Right lobe of liver (tissue), 4 donors: ENCODE data around the gene RBMS3.

Experiments
- POLR2A ChIP-seq: fragments of 450-650 bp; IDR thresholded peaks from one replicate; pipeline ENCODE4 v1.6.1; 2017; ENCODE audit warnings: antibody characterized with exemption, mild to moderate bottlenecking
- TF ChIP-seq, protein P1 (sequence below), 4 donors: fragments of 200-600 bp in 3 of 4; fragments of 450-650 bp in 1 of 4; IDR thresholded peaks; one replicate each; pipeline versions ENCODE4 v1.5.1 to v1.8.0; 2016 to 2022; ENCODE audit warnings: antibody characterized with exemption in 4 of 4, mild to moderate bottlenecking in 2 of 4
- donor health status: DM: no; HTN: no; CAD: no.
- donor health status: DM: no; HTN: no; CAD: no.
- donor health status: DM: no; HTN: yes; CAD: no.

DNA sequence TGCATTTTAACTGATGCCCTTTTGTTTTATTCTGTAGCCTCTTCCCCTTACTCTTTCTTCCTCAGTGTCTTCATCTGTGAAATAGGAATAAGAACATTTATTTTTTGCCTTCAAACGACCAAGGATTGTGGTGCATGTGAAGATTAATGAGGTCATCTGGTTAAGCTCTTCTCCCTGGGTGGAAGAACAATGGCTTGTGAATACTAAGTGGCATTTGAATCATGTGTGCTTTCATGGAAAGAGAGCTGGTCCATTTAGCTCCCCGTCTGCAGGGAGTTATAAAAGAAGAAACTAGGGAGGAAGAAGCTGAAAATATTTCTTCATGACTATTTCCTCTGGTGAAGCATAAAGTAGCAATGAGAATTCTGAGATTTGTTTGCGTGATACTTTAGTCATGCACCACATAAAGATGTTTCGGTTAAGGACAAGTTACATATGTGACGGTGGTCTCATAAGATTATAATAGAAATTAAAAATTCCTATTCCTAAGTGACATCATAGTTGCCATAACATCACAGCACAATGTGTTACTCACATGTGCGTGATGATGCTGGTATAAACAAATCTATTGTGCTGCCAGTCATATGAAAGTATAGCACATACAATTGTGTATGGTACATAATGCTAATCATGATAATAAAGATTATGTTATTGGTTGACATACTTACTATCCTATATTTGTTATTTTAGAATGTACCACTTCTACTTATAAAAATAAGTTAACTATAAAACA lies 374.3 kb downstream of the RBMS3 start:
- TF ChIP-seq, protein P1, sequence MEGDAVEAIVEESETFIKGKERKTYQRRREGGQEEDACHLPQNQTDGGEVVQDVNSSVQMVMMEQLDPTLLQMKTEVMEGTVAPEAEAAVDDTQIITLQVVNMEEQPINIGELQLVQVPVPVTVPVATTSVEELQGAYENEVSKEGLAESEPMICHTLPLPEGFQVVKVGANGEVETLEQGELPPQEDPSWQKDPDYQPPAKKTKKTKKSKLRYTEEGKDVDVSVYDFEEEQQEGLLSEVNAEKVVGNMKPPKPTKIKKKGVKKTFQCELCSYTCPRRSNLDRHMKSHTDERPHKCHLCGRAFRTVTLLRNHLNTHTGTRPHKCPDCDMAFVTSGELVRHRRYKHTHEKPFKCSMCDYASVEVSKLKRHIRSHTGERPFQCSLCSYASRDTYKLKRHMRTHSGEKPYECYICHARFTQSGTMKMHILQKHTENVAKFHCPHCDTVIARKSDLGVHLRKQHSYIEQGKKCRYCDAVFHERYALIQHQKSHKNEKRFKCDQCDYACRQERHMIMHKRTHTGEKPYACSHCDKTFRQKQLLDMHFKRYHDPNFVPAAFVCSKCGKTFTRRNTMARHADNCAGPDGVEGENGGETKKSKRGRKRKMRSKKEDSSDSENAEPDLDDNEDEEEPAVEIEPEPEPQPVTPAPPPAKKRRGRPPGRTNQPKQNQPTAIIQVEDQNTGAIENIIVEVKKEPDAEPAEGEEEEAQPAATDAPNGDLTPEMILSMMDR (IDR thresholded peaks at IDR 0.05), result no peak
- TF ChIP-seq POLR2A, result no peak
